HG03108 (cell line): ENCODE results near the gene TAF4B.
A peak's percentile ranks its signal among the peaks of the same experiment; 100 is the strongest.
"Not testable (repeated sequence)": the region's sequence is repeated elsewhere in the genome, so short reads cannot be mapped to it uniquely, and the experiment has no call there.

Experiments
- ATAC-seq: cut with Tn5 transposase; IDR thresholded peaks from one replicate; pipeline ENCODE4 v1.9.1; 2021; ENCODE audit warnings: moderate library complexity; ENCODE audit not compliant: unreplicated experiment

TAF4B gene

DNA sequence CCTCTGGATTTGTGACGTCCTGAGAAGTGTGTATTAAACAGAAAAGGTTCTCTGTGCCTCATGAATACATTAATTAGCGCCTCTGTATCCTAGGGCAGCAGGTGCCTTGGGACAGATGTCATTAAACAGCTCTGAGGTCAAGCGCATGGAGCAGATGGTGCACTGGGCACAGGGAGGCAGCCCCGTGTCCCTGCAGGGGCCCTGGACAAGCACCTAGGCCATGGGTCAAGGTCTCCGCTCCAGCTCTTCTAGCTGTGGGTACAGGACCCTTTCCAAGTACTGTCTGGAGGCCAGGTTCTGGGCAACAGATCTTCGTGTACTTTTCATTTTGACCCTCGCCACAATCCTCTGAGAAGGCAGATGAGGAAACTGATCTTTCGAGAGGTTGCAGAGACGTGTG lies 195.7 kb downstream of the TAF4B start:
- ATAC-seq, result no peak

DNA sequence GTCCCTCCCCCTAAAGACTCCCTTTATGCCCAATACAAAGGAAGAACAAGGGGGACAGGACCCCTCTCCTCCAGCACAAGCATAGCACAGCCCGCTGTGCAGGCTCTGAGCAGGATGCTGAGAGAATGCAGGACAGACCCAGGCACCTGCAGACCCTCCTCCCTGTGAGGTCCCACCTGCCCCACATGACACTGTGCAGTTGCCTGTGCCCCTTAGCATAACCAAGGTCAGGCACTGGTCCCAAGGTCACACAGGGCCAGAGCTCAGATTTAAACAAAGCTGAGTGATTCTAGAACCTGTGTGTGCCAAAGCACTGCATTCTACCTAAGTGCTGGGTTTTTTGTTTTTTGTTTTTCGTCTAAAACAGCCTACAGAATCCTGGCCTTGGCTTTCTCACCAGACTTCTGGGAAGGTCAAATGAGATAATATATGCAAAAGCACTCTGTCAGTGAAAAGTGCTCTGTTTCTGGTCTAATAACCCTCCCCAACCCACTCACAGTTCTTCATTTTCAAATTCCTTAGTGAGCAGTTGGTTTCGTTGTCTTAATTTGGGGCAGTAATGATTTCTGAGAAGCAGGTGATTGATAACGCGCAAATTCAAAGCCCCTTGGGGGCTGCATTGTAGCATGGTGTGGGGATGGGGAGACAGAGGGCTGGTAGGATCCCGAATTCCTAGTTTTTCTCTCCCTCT lies 196.4 kb downstream of the TAF4B start:
- peak; percentile 82 for ATAC-seq

DNA sequence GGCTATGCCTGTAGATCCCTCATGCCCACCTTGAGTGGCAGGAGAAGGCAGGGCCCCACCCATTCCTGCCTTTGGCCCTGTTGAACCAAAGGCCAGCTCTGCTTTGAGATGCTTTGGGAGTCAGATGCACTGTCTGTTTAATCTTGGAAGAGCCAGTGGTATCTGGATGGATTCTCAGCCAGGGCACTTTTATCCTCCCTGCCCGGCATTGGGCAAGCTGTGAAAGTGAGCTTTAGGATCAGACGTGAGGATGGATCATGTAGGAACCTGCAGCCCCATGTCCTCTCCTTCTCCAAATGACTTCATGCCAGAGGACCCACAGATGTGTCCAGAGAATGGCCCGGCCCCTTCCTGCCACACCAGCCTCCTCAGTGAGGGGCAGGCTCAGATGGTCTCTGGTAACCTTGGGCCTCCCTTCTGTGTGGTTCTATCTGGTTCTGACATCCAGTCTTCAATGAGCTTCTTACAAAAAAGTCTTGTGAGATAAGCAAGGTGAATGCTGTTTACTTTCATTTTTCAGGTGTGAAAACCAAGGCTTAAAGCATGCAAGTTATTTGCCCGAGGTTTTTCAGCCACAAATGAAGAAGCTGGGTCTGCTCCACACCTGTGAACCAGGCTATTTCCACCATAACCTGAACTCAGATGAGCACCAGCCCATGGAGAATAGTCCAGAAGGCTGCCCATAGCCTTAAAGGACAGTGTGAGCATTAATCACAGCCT lies 198.3 kb downstream of the TAF4B start:
- ATAC-seq, result no peak

DNA sequence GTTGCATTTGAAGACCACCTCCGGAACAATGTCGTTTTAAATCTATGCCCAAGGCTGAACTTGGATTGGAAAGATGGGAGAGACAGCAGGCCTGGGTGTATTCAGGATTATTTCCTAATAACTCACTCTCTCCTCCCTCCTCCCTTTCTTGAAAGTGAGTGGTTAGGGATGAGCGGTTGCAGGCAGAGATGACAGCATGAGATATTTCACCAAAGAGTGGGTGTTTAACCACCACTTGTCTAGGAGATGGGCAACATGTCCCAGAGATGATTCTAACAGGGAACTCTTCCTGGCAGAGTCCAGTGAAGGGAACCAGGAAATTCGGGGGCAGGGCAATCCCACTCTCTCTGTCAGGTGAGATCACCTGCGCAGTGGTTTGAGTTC lies 198.9 kb downstream of the TAF4B start:
- ATAC-seq, result no peak

DNA sequence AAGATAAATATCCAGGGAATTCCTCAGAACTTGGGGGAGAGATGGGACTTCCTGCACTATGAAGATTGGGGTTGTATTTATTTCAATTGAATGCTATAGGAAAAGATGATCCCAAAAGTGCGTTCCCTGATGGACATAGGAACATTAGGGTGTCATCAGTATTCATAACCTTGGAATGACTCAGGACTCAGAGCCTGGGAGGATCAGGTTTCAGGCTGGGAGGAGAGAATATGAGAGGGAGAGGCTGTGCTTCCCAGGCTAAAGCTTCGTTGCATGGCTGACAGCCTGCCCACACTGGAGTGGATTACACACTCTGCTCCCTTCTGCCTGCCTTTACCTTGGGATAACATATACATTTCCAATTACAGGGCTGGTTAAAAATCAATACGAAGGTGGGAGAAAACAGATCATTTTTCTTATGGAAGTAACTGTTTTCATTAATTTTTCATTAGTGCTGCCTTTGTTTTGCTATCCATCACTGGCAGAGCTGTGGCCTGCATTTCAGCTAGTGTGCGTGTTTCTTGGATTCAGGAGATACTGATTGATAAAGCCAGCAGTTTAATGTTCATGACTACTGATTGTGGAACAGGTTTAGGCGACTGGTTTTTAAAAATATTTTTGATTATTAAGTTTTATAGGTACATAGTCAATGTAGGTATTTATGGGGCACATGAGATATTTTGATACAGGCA lies 203.4 kb downstream of the TAF4B start:
- no peak for ATAC-seq

DNA sequence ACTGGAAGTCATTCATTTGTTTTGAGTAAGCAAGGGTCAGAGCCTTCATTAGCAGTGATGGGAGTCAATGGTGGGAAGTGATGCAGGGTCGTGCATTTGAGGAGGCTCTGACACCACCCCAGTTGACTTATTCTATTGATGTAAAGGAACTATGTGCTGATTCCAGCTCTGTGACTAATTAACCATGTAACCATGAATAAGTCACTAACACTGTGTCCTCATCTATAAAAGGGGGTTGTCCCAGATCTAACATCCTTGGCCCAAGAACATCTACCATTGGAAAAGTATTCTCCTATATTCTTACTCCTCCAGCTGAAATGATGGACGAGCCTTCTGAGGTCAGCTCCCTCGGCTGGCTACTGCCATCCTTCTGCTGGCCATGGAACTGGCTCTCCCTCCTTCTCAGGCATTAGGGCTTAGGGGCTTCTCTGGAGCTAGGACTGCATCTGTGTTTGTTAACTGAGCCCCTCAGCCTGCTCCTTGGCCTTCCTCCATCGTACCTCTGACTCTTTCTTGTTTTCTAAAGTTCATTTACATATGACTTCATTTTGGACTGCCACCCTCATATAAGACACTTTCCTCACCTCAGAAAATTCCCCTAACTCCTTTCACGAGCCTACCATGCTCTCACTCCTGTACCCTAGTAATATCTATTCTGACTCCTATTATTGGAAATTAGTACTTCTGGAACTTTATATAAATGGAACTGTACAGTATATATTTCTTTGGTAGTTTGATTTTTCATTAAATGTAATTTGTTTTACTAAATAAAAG lies 206.6 kb downstream of the TAF4B start:
- no peak for ATAC-seq

DNA sequence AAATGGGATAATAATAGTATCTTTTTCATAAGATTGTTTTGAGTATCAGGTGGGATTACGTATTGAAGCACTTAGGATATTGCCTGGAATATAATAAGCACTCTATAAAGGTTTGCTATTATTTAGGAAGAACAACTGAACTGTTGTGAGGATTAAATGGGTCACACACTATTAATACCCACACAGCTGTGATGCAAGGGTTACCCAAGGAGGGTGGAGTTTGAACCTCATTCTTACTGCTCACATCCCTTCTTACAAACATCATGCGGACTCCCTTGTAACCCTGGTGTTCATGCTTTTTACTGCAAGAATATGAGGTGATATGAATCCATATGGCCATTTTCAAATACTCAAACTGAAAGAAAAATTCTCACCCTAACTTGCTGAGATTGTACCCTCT lies 208.6 kb downstream of the TAF4B start:
- no peak for ATAC-seq

DNA sequence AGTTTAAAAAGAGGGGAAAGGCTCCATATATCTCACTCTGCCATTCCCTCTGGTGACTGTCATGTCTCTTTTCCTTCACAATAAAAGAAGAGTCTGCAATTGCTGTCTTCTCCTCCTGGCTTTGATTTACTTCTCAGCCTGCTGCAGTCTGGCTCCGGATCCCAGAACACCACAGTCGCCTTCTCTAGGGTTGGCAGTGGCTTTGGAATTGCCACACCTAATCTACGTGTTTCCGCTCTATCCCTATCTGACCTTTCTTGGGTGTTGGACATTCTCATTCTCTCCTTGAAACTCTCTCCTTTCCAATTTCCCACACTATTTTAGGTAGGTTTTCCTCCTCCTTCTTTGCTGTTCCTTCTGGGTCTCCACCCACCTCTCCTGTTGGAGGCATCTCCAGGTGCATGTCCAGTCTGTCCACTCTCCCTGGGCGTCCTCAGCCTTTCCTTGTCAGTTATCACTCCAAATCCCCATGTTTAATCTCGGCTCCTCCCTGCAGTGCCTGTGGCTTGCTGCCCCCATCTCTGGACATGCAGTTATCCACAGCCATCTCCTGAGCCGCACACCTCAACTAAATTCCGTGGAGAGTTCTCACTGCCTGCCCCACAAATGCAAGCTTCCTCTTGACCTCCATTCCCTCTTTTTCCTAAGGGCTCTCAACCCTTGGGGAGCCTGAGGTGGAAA lies 209.3 kb downstream of the TAF4B start:
- ATAC-seq, result no peak

DNA sequence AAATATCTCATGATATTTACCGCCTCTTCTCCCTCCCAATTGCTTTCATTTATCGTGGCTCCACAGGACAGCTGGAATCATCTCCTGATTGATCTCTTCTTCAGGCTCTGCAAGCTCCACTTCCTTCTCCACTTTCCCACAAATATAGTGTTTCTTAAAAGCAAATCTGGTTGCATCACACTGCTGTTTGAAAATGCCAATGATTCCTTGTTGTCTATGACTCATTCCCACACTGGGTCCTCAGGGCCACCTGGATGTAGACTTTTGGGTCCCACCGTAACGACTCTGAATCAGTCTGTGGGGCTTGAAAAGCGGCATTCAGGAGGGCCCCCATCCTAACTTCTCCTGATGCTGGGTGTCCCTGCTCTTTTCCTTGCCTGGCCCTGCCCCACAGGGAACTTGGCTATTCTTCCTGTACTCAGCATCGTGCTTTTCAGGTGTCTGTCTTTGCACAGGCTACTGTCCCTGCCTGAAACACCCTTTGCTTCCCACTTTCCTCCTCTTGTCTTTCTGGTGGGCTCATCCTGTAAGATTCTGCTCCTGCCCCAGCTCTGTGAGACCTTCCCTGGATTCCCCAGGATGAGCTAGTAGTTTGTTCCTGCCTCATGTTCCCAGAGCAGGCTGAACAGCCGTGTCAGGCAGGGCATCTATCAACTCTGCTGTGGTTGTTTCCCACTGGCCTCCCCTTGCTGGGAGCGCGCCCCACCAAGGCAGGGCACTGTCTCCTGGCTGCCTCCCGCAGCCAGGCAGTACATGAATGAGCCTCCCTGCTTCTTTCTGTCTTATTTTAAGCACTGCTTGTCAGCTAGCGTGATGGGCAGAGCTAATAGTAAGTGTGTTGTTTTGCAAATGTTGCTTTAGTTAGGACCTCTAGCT lies 210.2 kb downstream of the TAF4B start:
- ATAC-seq, result no peak

DNA sequence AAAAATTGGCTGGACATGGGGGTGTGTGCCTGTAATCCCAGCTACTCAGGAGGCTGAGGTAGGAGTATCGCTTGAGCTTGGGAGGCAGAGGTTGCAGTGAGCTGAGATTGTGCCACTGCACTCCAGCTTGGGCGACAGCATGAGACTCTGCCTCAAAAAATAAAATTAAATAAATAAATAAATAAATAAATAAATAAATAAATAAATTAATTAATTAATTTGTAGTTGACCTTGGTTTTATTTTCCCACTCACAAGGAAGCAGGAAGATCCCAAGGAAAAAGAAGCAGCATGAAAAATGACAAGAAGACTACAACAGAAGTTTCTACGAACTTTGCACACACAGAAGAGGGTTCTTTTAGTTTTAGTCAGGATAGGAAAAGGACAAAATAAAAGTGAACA lies 211.4 kb downstream of the TAF4B start:
- ATAC-seq, result not testable (repeated sequence)

DNA sequence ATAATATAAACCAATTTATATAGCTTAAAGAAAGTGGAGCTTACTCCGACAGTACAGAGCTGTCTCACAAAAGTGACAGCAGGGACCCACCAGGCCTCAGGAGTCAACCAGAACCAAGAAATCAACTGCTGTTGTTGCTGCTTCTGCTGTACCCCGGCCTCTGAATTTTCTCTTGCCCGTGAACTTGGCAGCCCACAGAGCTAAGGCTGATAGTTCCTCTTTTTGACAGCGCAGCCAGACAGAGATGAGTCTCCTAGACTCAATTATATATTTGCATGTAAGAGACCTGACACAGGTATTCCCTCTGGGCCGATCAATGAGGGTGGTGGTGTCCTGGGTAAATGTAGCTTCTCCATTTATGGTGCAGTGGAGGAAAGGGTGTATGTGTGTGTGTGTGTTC lies 212.7 kb downstream of the TAF4B start:
- ATAC-seq, result peak; percentile 95

DNA sequence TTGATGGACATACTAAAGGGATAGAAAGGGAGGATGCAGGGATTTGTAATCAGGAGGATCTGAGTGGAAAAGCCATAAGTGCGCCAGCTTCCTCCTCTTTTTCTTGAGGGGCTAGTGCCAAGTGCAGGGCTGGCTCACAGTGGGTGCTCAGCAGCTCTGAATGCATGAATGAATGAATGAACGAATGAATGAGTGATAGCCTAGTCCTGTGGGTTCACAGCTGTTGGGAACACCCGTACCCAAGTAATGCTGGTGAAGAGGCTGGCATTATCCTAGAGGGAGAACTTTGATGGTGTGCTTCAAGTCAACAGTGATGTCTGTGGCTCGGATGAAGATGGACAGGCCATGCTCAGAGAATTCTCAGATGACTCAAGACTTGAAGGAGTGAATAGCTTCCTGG lies 213.3 kb downstream of the TAF4B start:
- no peak for ATAC-seq

DNA sequence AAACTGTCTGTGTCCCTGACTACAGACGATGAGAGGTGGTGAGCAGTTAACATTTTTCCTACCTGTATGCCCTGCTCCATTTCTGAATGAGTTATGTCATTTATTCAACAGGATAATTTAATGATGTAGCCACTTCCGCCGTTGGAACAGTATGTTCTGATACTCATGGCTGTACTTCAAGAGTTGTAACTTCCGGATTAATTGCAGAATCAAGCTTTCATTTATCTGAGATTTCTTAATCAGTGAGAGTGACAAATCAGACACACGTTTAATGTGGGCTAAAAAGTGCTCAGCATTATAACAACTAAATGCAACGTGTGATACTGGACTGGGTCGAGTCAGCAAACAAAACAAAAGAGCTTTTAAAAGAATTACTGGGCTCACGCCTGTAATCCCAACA lies 214.4 kb downstream of the TAF4B start:
- ATAC-seq, result no peak
